Activated CD4-positive, CD25-positive, alpha-beta regulatory T cell treated with anti-CD3 and anti-CD28 coated beads, Interleukin-2, amount 50 U/mL, for 24 hours (primary cell): ENCODE measurements around the gene CPN2.

Source experiments
- ATAC-seq, 2 donors: fragments of 150-1000 bp; cut with Tn5 transposase; one replicate each; pipeline ENCODE4 v1.10.0; 2021; ENCODE audit warnings: mild to moderate bottlenecking in 1 of 2, moderate library complexity in 1 of 2

CPN2 gene

DNA sequence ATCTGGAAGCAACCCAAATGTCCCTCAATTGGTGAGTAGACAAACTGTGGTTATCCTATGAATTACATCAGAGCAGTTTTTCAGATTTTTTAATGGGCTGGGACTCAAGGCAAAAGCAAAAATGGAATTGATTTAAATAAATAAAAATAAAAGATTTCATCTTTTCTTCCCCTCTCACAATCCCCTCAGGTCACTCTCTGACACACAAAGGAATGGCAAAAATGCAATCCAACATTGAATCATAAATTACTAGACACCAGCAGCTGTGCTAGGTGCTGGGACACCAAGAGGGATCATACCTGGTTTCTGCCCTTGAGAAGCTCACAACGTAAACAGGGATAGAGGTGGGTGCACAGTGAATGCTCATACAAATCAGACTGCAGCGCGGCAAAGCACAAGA is 58.8 kb downstream of the CPN2 start:
- ATAC-seq: no peak
